Astrocyte (in vitro differentiated cells and primary cell): ENCODE results near the gene BMPER. TPM values are rescaled to one million over a fixed set of nuclear protein-coding genes. Genes with fewer than 3 reads are reported as not detected.

Experiments
- DNase-seq: peaks from one replicate; pipeline ENCODE4 v3.0.0-alpha.2; 2010; ENCODE audit warnings: low read depth
- FAIRE-seq: peaks from 2 replicates; lab custom pipeline; 2011; peaks lifted over from hg19 to GRCh38; lab: Jason Lieb, UNC
- H2AFZ ChIP-seq: 2 replicates; pipeline ENCODE4 v1.6.0; 2012; ENCODE audit warnings: low read depth, low read length, inconsistent platforms
- H3K27ac ChIP-seq: 2 replicates; pipeline ENCODE4 v1.5.1; 2011; ENCODE audit warnings: low read depth, low read length, inconsistent platforms
- H3K27me3 ChIP-seq: 2 replicates; pipeline ENCODE4 v1.6.0; 2011; ENCODE audit warnings: low read length, inconsistent platforms; ENCODE audit not compliant: insufficient read depth
- H3K36me3 ChIP-seq: 2 replicates; pipeline ENCODE4 v1.5.1; 2011; ENCODE audit warnings: low read length, inconsistent platforms; ENCODE audit not compliant: insufficient read depth
- H3K4me1 ChIP-seq: 2 replicates; pipeline ENCODE4 v1.5.1; 2011; ENCODE audit warnings: low read length, inconsistent platforms; ENCODE audit not compliant: insufficient read depth
- H3K4me2 ChIP-seq: 2 replicates; pipeline ENCODE4 v1.6.0; 2012; ENCODE audit warnings: low read length, inconsistent platforms
- H3K4me3 ChIP-seq: 2 replicates; pipeline ENCODE4 v1.5.1; 2011; ENCODE audit warnings: low read depth, mild to moderate bottlenecking, low read length, inconsistent platforms; ENCODE audit not compliant: insufficient read depth
- H3K79me2 ChIP-seq: 2 replicates; pipeline ENCODE4 v1.6.0; 2012; ENCODE audit warnings: mild to moderate bottlenecking, low read length, inconsistent platforms; ENCODE audit not compliant: insufficient read depth
- H3K9ac ChIP-seq: 2 replicates; pipeline ENCODE4 v1.6.0; 2012; ENCODE audit warnings: mild to moderate bottlenecking, low read length, inconsistent platforms
- H3K9me3 ChIP-seq: 2 replicates; pipeline ENCODE4 v1.5.1; 2012; ENCODE audit warnings: low read depth, mild to moderate bottlenecking, low read length, inconsistent platforms; ENCODE audit not compliant: insufficient read depth
- H4K20me1 ChIP-seq: 2 replicates; pipeline ENCODE4 v1.6.0; 2012; ENCODE audit warnings: low read length, inconsistent platforms; ENCODE audit not compliant: insufficient read depth
- H3K27ac Mint-ChIP-seq: one replicate; pipeline ENCODE4 v1.8.0; 2021; ENCODE audit warnings: mild to moderate bottlenecking, mixed read lengths; ENCODE audit not compliant: unreplicated experiment
- H3K27me3 Mint-ChIP-seq: one replicate; pipeline ENCODE4 v1.8.0; 2021; ENCODE audit warnings: low read depth, mixed read lengths; ENCODE audit not compliant: unreplicated experiment
- H3K36me3 Mint-ChIP-seq: one replicate; pipeline ENCODE4 v1.8.0; 2021; ENCODE audit warnings: low read depth, mixed read lengths; ENCODE audit not compliant: unreplicated experiment
- H3K4me1 Mint-ChIP-seq: one replicate; pipeline ENCODE4 v1.8.0; 2021; ENCODE audit warnings: low read depth, mixed read lengths; ENCODE audit not compliant: unreplicated experiment
- H3K4me3 Mint-ChIP-seq: one replicate; pipeline ENCODE4 v1.8.0; 2021; ENCODE audit warnings: mild to moderate bottlenecking, moderate library complexity, mixed read lengths; ENCODE audit not compliant: unreplicated experiment
- H3K9me3 Mint-ChIP-seq: one replicate; pipeline ENCODE4 v1.8.0; 2021; ENCODE audit warnings: mild to moderate bottlenecking, mixed read lengths; ENCODE audit not compliant: unreplicated experiment
- EZH2 ChIP-seq: IDR thresholded peaks from 2 replicates; pipeline ENCODE4 v1.6.1; 2012; ENCODE audit warnings: mild to moderate bottlenecking, low read length, inconsistent platforms; ENCODE audit not compliant: insufficient read depth
- total RNA-seq: library from RNA; stranded (reverse); gene quantifications from 2 replicates; pipeline ENCODE4 v1.2.1, GENCODE V29; 2021
- TF ChIP-seq, protein P1 (sequence below): IDR thresholded peaks from 2 replicates; pipeline ENCODE4 v1.5.1; 2011; ENCODE audit warnings: low read depth, mild to moderate bottlenecking, inconsistent platforms, low read length, moderate library complexity; ENCODE audit not compliant: insufficient read depth

Gene BMPER
- total RNA-seq, 1 donor from 2014 or later: 4.4 TPM

- no peak for FAIRE-seq
- Mint-ChIP-seq H3K4me1 (peaks cover 14% of the 10 kb centered on the region), H3K27ac (no peak overlapping the region), H3K9me3 (no peaks in the 10 kb centered on the region), H3K36me3 (no peaks in the 10 kb centered on the region), H3K4me3 (no peak overlapping the region), H3K27me3 (peaks cover 4% of the 10 kb centered on the region)
- no peak overlapping the region for H3K9ac ChIP-seq
- H3K4me2 ChIP-seq: no peak overlapping the region
- H3K27me3 ChIP-seq: no peaks in the 10 kb centered on the region
- DNase-seq: no peak
- H3K79me2 ChIP-seq: no peaks in the 10 kb centered on the region
- H2AFZ ChIP-seq: no peak overlapping the region
- no peak for TF ChIP-seq EZH2
- TF ChIP-seq, protein P1, sequence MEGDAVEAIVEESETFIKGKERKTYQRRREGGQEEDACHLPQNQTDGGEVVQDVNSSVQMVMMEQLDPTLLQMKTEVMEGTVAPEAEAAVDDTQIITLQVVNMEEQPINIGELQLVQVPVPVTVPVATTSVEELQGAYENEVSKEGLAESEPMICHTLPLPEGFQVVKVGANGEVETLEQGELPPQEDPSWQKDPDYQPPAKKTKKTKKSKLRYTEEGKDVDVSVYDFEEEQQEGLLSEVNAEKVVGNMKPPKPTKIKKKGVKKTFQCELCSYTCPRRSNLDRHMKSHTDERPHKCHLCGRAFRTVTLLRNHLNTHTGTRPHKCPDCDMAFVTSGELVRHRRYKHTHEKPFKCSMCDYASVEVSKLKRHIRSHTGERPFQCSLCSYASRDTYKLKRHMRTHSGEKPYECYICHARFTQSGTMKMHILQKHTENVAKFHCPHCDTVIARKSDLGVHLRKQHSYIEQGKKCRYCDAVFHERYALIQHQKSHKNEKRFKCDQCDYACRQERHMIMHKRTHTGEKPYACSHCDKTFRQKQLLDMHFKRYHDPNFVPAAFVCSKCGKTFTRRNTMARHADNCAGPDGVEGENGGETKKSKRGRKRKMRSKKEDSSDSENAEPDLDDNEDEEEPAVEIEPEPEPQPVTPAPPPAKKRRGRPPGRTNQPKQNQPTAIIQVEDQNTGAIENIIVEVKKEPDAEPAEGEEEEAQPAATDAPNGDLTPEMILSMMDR: no peak
- H3K9me3 ChIP-seq: no peaks in the 10 kb centered on the region
- no peaks in the 10 kb centered on the region for H4K20me1 ChIP-seq
- H3K36me3 ChIP-seq: no peaks in the 10 kb centered on the region
- no peak overlapping the region for H3K4me3 ChIP-seq
- H3K4me1 ChIP-seq: peaks cover 4% of the 10 kb centered on the region
- H3K27ac ChIP-seq: no peak overlapping the region
Measured at GRCh38 chr7:33887266-33887975, 17.9 kb upstream of the BMPER start.

DNA sequence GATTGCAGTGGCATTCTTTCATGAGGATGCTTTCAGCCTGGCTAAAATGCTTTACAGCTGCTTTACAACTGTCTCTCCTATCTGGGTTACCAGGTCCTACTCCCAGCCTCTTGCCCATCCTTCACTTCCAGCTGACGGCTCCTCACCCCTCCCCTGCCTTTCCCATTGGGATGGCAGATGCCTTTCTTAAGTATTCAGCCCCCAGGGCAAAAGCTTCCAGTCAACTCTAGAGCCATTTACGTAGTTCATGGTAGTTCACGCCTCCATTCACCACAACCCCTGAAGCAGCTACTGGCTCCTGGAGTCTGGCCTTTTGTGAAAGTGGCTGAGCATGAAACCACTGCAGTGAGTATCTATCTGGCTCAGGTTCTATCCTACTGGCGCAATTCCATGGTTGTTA lies 17.2 kb upstream of the BMPER start:
- H3K9me3 ChIP-seq: no peaks in the 10 kb centered on the region
- FAIRE-seq: no peak
- Mint-ChIP-seq H3K9me3 (no peaks in the 10 kb centered on the region), H3K4me1 (peaks cover 14% of the 10 kb centered on the region), H3K36me3 (no peaks in the 10 kb centered on the region), H3K27ac (no peak overlapping the region), H3K4me3 (peak overlapping the region; percentile 25), H3K27me3 (peaks cover 4% of the 10 kb centered on the region)
- peak; percentile 73 for DNase-seq
- no peaks in the 10 kb centered on the region for H3K27me3 ChIP-seq
- peaks cover 4% of the 10 kb centered on the region for H3K4me1 ChIP-seq
- H3K4me3 ChIP-seq: no peak overlapping the region
- H3K27ac ChIP-seq: no peak overlapping the region
- TF ChIP-seq, protein P1: no peak
- TF ChIP-seq EZH2: no peak
- no peak overlapping the region for H3K9ac ChIP-seq
- no peaks in the 10 kb centered on the region for H3K79me2 ChIP-seq
- no peaks in the 10 kb centered on the region for H4K20me1 ChIP-seq
- no peak overlapping the region for H3K4me2 ChIP-seq
- no peaks in the 10 kb centered on the region for H3K36me3 ChIP-seq
- no peak overlapping the region for H2AFZ ChIP-seq

DNA sequence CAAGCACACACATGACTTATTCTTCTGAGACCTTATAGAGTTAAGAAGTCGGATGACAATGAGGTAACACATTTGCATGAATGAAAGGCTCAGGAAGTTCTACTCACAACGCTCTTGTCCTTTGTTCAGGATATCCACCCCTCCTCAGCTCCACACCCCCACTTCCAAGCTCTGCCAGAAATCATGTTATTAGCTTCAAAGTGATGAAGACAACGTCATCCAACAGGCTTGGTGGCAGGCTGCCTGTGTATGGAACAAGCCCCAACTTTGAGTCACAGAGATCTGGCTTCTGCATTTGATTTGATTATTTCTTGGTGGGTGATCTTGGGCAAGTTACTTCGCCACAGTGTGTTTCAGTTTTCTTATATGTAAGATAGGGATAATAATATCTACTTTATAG lies 12.4 kb upstream of the BMPER start:
- Histone ChIP-seq H3K36me3 (no peaks in the 10 kb centered on the region), H3K27ac (no peak overlapping the region), H3K9ac (no peak overlapping the region), H3K4me2 (no peak overlapping the region), H3K79me2 (no peaks in the 10 kb centered on the region), H3K9me3 (no peaks in the 10 kb centered on the region), H2AFZ (no peak overlapping the region), H4K20me1 (no peaks in the 10 kb centered on the region), H3K27me3 (no peaks in the 10 kb centered on the region), H3K4me3 (no peak overlapping the region), H3K4me1 (peaks cover 7% of the 10 kb centered on the region)
- FAIRE-seq: no peak
- H3K4me3 Mint-ChIP-seq: no peak overlapping the region
- H3K4me1 Mint-ChIP-seq: no peaks in the 10 kb centered on the region
- TF ChIP-seq, protein P1: no peak
- TF ChIP-seq EZH2: no peak
- peaks cover 4% of the 10 kb centered on the region for H3K27me3 Mint-ChIP-seq
- H3K27ac Mint-ChIP-seq: no peak overlapping the region
- H3K9me3 Mint-ChIP-seq: no peaks in the 10 kb centered on the region
- no peak for DNase-seq
- H3K36me3 Mint-ChIP-seq: no peaks in the 10 kb centered on the region
